HG03135 (cell line): ENCODE results near the gene RAB8B.
"Not testable (repeated sequence)": the region's sequence is repeated elsewhere in the genome, so short reads cannot be mapped to it uniquely, and the experiment has no call there.

Source experiments
- ATAC-seq: cut with Tn5 transposase; IDR thresholded peaks from one replicate; pipeline ENCODE4 v1.9.1; 2021; ENCODE audit warnings: mild to moderate bottlenecking, moderate library complexity; ENCODE audit not compliant: unreplicated experiment

The RAB8B gene

DNA sequence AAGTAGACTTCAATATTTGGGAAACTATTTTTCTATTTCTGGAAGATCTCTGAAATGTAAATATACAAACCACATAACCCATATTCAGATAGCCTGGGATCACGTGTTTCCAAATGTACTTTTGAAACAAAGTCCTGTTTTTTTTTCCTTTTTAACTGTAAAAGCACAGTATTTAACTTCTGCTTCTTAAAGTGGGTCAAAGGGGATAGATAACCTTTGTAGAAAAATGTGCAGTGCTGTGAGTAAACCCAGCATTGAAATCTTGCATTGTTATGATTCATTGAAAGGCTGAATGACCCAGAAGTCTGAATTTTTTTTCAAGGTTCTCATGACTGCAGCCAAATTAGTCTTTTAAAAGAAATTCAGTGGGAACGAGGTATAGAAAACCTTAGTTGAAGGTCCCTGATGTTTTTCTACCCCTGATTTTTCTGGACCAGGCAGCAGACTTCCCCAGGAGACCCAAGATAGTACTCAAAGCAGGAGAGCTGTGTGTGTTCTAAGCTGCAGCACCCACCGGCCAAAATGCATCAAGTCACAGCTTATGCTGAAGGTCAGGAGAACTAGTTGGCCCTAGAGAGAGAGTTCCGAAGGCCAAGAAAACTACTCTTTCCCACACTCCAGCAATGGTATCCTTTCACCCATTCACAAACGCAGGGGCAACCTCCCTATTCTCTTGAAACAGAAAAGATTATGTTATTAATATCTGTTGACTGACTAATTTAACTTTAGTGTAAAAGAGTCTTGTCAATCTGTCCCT, 44.4 kb downstream of the RAB8B start:
- ATAC-seq, result no peak

DNA sequence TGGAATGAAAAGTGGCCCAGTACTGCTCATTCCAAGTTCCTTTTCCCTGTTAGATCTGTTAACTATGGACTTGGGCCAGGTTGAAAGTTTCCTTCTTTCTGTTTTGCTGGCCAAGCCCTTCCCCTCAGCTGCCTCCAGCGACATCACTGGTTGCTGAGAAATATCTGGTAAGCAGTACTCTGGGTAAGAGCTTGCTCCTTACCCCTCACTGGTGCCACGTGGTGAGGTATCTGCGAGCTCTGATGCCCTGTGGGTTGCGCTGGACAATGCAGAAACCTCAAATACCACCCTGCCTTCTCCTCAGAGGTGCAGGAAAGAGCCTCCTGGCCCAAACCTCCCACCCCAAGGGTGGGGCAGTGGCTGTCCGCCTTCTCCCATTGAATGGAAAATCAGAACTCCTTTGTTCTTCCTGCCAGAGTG, 45.1 kb downstream of the RAB8B start:
- no peak for ATAC-seq

DNA sequence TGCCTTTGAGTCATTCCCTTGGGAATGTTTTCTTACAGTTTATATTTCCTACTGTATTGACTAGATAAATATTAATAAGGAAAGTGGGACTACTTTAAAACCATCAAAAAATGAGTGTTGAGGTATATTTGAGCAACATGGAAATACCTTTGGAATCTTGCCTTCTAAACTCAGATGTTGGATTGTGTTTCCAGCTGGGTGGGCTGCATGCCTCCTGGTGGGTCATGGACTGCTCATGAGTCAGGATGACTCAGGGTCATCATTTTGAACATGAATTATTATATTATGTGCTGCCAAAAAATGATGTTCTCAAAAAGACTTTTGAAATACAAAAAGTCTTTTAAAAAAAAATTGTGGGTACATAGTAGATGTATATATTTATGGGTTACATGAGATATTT, 46.9 kb downstream of the RAB8B start:
- no peak for ATAC-seq

- ATAC-seq, result not testable (repeated sequence)
These were observed 47.7 kb downstream of the RAB8B start for GRCh38 chr15:63237086-63237485.

DNA sequence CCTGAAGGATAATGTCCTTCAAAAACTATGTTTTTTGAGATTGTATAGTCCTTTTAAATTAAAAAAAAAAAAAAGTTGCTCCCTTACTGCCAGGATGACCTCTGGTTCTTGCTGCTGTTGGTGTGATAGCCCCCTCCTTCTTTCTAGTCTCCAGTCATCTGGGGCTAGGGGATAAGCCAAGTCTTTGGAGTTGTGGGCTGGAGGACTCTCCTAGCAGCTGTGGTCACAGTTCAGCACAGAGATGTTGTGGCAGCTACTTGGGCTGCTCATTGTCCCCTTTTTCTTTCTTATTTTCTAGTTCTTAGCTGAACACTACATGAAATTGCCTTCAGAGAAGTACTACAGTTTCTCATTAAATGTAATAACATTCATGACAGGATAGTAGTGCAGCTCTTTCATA, 48.8 kb downstream of the RAB8B start:
- ATAC-seq, result no peak

GRCh38 chr15:63238796-63239195, 49.4 kb downstream of the RAB8B start:
- no peak for ATAC-seq

DNA sequence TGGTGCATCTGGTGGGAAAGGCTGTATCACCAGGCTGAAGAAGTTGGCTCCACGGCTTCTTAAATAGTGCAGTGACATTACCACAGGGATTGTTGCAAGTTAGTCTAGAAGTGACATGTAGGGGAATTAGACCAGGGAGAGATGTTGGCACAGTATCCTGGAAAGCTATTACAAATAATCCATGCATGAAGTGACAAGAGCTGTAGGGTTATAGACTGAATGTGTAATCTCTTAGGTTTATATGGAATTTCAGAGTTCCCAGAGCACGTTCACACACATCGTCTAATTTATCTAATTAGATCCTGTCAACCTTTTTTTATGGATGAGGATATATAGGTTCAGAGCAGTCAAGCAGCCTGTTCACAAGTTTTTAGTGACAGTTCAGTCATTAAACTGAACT, 50.7 kb downstream of the RAB8B start:
- no peak for ATAC-seq

GRCh38 chr15:63241316-63241715, 51.9 kb downstream of the RAB8B start:
- ATAC-seq, result no peak

DNA sequence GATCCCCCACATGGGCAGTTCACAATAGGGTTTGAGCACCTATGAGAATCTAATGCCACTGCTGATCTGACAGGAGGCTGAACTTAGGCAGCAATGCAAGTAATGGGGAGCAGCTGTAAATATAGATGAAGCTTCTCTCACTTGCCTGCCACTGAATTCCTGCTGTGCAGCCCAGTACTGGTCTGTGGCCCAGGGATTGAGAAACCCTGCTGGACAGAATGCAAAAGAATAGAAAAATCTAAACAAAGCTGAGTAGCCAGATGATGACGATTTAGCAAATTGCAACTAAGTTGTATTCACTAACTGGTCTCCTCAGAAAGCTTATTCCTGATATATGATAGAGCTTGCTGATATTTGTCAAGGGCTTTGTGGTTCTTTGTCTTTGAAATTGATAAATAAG, 53.7 kb downstream of the RAB8B start:
- no peak for ATAC-seq

DNA sequence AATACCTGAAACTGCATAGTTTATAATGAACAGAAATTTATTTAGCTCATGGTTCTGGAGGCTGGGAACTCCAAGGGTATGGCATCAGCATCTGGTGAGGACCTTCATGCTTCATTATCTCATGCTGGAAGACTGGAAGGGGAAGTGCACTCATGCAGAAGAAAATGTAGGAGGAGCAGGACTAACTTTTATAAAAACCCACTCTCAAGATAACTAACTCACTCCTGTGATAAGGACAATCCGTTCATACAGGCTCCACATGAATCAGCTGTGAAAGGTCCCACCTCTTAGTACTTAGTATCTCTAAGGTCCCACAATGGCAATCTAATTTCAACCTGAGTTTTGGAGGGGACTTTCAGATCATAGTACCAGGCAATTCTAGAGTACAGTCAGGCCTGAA, 54.4 kb downstream of the RAB8B start:
- no peak for ATAC-seq

GRCh38 chr15:63244399-63244798, 55.0 kb downstream of the RAB8B start:
- ATAC-seq, result no peak

- ATAC-seq, result no peak
These were observed 55.7 kb downstream of the RAB8B start for GRCh38 chr15:63244976-63245645.

DNA sequence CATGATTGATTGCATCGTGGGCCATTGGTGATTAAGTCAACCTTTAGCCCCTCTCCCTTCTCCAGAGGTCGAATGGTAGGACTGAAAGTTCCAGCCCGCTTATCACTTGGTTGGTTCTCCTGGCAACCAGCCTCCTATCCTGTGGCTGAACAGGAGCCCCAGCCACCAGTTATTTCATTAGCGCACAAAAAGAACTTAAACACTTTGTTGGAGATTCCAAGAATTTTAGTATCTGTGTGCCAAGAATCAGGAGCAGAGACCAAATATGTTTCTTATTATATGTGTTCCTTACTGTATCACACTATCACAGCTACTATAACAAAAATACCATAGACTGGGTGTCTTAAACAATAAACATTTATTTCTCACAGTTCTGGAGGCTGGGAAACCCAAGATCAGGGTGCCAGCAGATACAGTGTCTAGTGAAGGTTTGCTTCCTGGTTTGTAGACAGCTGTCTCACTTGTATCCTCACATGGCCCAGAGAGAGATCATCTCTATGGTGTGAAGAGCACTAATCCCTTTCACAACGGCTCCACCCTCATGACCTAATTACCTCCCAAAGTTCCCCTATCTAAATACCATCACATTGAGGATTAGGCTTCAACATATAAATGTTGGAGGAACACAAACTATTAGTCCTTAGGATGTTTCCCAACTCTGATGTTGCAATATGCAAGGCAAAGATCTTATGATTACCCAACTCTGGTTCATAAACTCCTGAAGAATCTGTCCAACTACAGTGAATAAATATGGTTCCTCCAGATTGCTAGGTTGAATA, 57.5 kb downstream of the RAB8B start:
- ATAC-seq, result no peak

DNA sequence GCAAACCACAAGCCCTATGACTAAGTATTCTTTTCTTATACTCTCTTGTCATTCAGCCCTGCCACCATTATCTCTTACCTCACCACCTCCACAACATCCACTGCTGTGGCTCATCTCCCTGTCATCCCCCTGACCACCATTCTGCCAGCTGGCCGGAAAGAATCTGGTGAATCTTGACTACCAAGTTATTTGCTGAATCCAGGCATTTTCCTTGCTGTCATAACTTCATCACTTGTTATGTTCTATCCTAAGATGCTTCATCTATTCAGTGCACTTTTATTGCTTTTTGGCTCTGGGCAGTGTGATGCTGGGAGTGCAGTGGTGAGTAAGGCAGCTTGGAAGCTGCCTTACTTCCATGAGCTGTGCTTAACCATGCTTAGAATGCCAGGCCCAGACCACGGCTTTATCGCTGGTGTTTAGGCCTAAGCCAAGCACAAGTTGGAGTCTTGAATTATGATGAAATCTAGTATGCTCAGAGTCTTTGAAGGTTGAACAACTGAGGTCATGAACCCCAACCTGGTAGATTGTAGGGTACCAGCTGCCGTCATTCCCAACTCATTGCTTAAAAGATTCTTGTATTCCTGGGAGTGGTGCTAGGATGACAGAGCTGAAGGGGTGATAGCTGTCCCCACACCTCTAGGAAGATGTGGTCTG, 61.0 kb downstream of the RAB8B start:
- no peak for ATAC-seq

DNA sequence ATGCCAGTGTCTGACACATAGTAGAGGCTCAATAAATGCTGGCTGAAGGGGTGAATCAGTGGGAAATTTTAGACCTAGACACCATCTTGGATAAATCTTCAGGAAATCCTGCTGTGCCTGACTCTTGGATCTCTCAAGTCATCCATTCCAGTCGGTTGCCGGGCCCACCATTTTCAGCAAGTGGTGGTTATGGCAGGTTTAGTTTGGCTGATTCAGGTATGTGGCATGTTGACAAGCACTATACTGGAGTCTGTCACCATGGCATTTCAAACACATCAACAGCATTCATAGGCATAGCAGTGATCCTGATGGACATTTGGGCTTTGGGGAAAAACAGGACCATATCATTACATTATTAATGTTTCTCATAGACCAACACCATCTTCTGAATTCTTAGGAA, 62.3 kb downstream of the RAB8B start:
- ATAC-seq, result no peak

- ATAC-seq, result no peak
These were observed 62.9 kb downstream of the RAB8B start for GRCh38 chr15:63252292-63252691.

DNA sequence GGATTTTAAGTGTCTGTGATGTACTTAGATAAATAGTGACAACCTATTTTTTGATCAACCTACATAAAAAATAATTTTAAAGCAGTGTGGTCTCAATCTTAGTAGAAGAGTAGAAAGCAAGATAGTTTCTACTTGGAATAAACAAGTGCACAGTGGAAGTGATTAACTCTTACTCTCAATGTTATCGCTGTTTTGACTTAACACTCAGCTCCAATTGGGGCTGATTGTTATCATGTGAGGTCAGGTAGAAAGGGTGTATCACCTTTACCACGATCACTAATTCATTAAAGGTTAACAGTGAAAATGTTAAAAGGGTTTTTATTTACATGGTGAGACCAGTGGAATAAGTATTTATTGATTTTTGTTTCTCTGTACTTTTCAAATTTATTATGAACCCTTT, 65.6 kb downstream of the RAB8B start:
- no peak for ATAC-seq

- no peak for ATAC-seq
These were observed 66.1 kb downstream of the RAB8B start for GRCh38 chr15:63255489-63255990.

DNA sequence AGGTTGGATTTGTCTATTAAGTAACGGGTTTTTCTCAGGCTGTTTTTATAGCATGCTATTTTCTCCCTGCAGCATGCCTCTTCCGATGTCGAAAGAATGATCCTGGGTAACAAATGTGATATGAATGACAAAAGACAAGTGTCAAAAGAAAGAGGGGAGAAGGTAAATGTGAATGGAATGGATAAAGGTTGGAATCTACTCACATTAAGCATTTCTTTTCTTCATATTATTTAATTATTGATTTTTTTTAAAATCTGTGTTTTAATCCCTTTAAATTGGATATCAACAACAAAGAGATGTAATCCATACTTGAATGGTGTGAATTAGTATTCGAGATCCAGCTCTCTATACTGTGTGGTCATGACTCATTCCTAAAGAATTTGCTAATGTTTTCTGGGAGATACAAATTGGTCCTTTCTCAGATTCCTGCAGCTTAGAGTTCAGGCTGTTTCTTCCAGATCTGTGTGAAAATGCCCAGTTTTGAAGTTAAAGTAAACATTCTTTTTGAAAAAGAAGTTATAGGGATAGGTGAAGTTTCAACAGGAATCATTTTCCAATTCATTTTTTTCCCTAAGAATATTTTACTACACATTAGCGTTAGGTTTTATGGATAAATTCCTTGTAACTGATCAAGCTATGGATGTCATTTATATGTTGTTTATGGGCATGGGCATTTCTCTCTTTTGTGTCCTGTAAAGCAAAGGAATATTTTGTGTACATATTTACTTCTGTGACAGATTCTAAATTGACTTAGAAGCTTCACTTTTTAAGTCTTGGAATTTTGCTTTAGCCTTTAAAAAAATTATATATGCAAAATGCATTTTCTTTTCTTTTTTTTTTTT, 67.2 kb downstream of the RAB8B start:
- ATAC-seq, result no peak

DNA sequence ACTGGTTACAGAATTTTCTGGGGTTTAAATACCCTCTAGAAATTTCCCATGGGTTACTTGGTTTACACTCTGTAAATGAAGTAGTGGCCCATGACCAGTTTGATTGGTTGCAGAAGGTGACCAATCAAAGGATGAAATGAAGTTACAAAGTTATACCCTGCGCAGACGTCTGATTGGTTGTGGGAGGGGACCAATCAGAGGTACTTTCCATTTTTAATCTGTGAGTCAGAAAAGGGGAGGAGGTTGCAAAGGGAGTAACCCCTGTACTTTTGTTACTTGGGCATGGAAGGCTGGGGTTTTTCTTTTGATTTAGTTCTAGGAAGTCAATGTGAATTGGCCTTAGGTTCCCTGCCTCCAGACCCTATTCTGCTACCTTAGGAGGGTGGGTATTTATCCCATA, 69.3 kb downstream of the RAB8B start:
- no peak for ATAC-seq
